ENCODE measurements around the gene S100Z.

DNA sequence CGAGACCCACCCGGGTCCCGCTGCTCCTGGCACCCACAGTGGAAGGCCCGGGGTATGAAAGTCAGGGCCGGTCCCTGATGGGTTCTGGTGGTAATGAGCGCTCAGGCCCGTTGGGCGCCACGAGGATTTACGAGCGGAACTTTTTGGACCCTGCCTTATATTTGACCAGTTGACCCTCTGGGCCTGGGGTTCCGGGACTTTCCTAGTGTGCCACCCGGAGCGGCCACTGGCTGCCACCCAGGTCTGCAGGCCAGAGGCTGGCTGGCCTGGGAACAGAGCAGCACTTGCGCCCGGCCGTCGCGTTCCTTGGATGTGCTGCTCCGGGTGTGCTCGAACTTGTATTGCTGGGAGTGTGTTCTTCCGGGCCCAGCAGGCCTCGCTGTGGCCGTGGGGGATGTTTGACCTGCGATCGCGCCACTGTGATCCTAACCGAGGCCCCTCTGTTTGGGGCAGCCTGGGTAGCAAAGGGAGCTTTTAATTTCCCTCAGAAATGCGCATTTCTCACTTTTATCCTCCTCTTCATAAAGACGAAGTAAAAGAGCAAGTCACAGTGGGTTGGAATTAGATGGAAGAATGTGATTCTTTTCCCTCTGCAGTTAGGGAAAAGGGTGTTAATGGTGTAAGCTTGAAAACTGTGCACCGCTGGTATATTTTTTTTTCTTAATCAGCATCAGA is 29.8 kb upstream of the S100Z start:
- TF ChIP-seq, protein P1, sequence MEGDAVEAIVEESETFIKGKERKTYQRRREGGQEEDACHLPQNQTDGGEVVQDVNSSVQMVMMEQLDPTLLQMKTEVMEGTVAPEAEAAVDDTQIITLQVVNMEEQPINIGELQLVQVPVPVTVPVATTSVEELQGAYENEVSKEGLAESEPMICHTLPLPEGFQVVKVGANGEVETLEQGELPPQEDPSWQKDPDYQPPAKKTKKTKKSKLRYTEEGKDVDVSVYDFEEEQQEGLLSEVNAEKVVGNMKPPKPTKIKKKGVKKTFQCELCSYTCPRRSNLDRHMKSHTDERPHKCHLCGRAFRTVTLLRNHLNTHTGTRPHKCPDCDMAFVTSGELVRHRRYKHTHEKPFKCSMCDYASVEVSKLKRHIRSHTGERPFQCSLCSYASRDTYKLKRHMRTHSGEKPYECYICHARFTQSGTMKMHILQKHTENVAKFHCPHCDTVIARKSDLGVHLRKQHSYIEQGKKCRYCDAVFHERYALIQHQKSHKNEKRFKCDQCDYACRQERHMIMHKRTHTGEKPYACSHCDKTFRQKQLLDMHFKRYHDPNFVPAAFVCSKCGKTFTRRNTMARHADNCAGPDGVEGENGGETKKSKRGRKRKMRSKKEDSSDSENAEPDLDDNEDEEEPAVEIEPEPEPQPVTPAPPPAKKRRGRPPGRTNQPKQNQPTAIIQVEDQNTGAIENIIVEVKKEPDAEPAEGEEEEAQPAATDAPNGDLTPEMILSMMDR (IDR thresholded peaks at IDR 0.05): no peak
- no peak for TF ChIP-seq EP300 (IDR thresholded peaks at IDR 0.05)
